Measurements from ENCODE around the gene PIM3. TPM values are rescaled to one million over a fixed set of nuclear protein-coding genes. Genes with fewer than 3 reads are reported as not detected.

The PIM3 gene
- total and polyA plus RNA-seq, 2 donors: 17.1 to 74.5 TPM

- 38% methylated on average over 18 of the region's 18 CpGs for WGBS
- Histone ChIP-seq H3K27ac (ENCODE audit: low read depth) (peak overlapping the region; percentile 60), H3K4me1 (ENCODE audit: insufficient read depth) (peaks cover 5% of the 10 kb centered on the region), H3K36me3 (ENCODE audit: insufficient read depth) (peaks cover 2% of the 10 kb centered on the region), H3K4me3 (ENCODE audit: low read depth, low read length) (no peak overlapping the region)
- DNase-seq (ENCODE audit: extremely low spot score): no peak
Measured at GRCh38 chr22:49967706-49968208, 7.2 kb downstream of the PIM3 start.

- Histone ChIP-seq H3K36me3 (ENCODE audit: insufficient read depth) (peaks cover 2% of the 10 kb centered on the region), H3K4me1 (ENCODE audit: insufficient read depth) (no peaks in the 10 kb centered on the region), H3K4me3 (ENCODE audit: low read depth, low read length) (no peak overlapping the region), H3K27ac (ENCODE audit: low read depth) (peak overlapping the region; percentile 40)
- DNase-seq (ENCODE audit: extremely low spot score): no peak
- 95% methylated on average over 11 of the region's 11 CpGs for WGBS
Measured at GRCh38 chr22:49968313-49968830, 7.8 kb downstream of the PIM3 start.

DNA sequence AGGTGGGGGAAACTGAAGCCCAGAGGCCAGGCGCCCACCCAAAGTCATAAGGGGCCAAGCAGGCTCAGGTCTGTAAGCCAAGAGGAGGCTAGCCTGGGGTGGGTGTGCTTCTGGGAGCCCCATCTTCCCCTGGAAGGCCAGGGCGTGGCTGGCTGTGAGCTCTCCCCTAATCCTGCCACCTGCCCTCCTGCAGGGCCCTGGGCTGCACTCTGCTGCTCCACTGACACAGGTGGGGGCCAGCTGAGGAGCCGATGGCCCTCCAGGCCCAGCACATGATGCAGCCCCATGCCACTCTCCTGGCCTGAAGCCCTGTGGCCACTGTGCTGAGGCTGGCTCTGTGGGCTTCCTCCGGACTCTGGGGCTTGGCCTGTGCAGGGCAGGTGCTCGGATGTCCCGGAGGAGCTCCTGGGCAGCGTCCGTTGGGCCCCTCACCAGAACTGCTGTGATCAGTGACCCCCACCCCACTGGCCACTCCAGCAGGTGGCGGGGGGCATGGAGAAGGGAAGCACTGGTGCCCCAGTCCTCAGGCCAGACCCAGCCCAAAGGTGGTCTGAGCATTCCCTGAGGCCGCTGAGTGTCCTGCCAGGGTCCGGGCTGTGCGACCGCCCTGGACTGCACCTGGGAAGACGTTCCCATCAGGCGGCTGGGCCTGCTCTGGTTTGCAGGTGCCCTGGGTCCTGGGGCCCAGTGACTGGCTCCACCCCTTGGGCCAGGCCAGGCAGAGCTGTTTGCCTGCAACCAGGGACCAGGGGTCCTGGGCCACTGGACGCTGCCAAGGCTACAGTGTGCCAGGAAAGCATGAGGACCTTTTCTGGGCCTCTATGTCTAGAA lies 8.5 kb downstream of the PIM3 start:
- Histone ChIP-seq H3K4me1 (ENCODE audit: insufficient read depth) (no peaks in the 10 kb centered on the region), H3K27ac (ENCODE audit: low read depth) (no peak overlapping the region), H3K4me3 (ENCODE audit: low read depth, low read length) (no peak overlapping the region), H3K36me3 (ENCODE audit: insufficient read depth) (peaks cover 2% of the 10 kb centered on the region)
- DNase-seq (ENCODE audit: extremely low spot score): no peak
- WGBS: 98% methylated on average over 16 of the region's 16 CpGs

GRCh38 chr22:49969751-49970527 lies 9.4 kb downstream of the PIM3 start:
- H3K36me3 ChIP-seq (ENCODE audit: insufficient read depth): peaks cover 2% of the 10 kb centered on the region
- no peak overlapping the region for H3K27ac ChIP-seq (ENCODE audit: low read depth)
- DNase-seq (ENCODE audit: extremely low spot score): no peak
- H3K4me1 ChIP-seq (ENCODE audit: insufficient read depth): no peaks in the 10 kb centered on the region
- no peak overlapping the region for H3K4me3 ChIP-seq (ENCODE audit: low read depth, low read length)
- WGBS: 85% methylated on average over 8 of the region's 8 CpGs

GRCh38 chr22:49970528-49971231 lies 10.1 kb downstream of the PIM3 start:
- Histone ChIP-seq H3K27ac (ENCODE audit: low read depth) (peak overlapping the region; percentile 78), H3K36me3 (ENCODE audit: insufficient read depth) (no peaks in the 10 kb centered on the region), H3K4me3 (ENCODE audit: low read depth, low read length) (peak overlapping the region; percentile 41), H3K4me1 (ENCODE audit: insufficient read depth) (no peaks in the 10 kb centered on the region)
- DNase-seq (ENCODE audit: extremely low spot score): peak; percentile 72
- 13% methylated on average over 32 of the region's 32 CpGs for WGBS

DNA sequence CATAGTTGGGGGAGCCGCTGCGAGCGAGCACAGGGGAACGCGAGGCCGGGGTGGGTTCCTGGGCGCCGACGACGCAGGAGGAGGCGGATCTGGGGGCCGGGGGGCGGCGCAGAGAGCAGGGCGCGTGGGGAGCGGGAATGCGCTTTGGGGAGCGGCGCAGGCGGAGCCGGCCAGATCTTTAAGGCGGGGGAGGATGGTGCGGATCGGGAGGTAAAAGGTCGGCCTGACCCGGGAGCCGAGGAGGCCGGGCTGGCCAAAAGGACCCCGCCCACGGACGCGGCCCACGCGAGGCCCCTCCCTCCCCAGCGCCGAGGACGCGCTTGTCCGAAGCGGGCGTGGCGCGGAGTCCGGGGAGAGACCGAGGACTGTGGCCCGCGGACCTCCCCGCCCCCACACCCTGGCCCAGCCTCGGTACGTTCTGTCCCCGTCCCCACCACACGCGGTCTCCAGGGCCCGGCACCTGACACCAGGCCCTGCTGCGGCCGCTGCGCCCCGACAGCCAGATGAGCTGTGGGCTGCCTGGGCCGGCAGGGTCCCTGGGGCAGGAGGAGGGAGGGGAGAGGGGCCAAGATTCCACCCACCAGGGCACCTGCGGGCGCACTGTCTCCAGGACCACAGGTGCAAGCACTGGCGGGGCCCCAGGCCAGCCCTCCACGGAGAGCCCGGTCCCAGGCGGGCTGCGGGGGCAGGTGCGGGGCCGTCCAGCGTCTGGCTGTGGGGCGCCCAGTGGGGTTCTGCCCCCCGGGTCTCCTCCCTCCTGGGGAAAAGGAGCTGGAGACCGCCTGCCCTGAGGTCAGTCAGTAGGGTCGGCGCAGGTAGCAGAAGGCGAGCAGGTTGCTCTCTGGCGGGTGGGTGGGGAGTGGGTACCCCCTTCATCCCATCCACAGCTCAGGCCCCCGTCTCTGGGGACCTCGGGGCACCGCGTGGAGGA lies 10.9 kb downstream of the PIM3 start:
- Histone ChIP-seq H3K4me3 (ENCODE audit: low read depth, low read length) (peak overlapping the region; percentile 41), H3K27ac (ENCODE audit: low read depth) (peak overlapping the region; percentile 78), H3K36me3 (ENCODE audit: insufficient read depth) (no peaks in the 10 kb centered on the region), H3K4me1 (ENCODE audit: insufficient read depth) (peaks cover 3% of the 10 kb centered on the region)
- no peak for DNase-seq (ENCODE audit: extremely low spot score)
- 7% methylated on average over 81 of the region's 81 CpGs for WGBS

DNA sequence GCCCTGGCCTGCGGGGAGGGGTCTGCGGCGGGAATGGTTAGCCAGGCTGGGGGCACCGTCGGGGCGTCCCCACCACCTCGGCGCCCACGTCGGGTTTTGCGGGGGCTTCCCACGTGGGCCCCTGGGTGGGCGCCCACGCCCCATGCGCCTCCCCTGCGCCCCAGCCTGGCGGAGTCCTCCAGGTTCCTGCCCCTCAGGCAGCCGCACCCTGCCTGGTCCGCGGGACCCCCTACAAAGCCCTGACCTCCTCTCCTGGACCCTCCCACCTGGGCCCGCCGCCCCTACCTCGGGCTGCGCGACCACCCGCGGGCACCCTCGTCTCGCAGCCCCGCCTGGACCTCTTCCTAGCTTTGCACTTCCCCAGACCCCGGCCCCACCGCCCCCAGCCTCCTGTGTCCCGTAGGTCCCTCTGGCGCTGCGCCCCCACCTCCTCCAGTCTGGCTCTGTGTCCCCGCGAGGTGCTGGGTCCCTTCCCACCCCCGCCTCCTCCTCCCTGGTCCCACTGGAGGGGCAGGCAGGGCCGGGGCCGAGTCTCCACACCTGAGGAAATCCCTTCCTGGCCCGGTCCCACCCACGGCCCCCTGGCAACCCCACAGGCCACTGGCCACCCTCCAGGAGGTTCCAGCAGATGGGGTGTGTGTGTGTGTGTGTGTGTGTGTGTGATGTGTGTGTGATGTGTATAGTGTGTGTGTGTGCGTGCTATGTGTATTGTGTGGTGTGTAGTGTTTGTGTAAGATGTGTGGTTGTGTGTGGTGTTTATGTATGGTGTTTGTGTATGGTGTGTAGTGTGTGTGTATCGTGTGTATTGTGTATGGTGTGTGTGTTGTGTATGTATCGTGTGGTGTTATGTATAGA lies 11.8 kb downstream of the PIM3 start:
- peaks cover 3% of the 10 kb centered on the region for H3K4me1 ChIP-seq (ENCODE audit: insufficient read depth)
- H3K36me3 ChIP-seq (ENCODE audit: insufficient read depth): no peaks in the 10 kb centered on the region
- WGBS: 36% methylated on average over 45 of the region's 45 CpGs
- no peak overlapping the region for H3K4me3 ChIP-seq (ENCODE audit: low read depth, low read length)
- no peak overlapping the region for H3K27ac ChIP-seq (ENCODE audit: low read depth)
- no peak for DNase-seq (ENCODE audit: extremely low spot score)

DNA sequence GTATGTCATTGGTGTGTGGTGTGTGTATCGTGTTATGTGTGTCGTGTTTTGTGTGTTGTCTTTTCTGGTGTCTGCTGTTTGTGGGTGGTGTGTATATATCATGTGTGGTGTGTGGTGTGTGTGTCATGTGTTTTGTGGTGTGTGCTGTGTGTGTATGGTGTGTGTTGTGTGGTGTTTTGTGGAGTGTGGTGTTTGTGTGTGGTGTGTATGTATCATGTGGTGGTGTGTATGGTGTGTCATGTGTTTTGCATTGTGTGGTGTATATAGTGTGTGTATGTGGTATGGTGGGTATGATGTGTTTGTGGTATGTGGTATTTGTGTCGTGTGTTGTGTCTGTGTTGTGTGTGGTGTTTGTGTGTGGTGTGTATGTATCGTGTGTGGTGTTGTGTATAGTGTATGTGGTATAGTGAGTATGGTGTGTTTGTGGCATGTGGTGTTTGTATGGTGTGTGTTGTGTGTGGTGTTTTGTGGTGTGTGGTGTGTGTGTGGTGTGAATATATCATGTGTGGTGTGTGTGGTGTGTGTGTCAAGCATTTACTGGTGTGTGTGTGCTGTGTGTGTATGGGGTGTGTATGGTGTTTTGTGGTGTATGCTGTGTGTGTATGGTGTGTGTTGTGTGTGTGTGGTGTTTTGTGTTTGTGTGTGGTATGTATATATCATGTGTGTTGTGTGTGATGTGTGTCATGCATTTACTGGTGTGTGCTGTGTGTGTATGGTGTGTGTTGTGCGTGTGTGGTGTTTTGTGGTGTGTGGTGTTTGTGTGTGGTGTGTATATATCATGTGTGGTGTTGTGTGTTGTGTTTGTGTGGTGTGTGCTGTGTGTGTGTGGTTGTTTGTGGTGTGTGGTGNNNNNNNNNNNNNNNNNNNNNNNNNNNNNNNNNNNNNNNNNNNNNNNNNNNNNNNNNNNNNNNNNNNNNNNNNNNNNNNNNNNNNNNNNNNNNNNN lies 12.7 kb downstream of the PIM3 start:
- no peak overlapping the region for H3K27ac ChIP-seq (ENCODE audit: low read depth)
- 90% methylated on average over 5 of the region's 5 CpGs for WGBS
- DNase-seq (ENCODE audit: extremely low spot score): no peak

GRCh38 chr22:49975543-49976389 lies 15.2 kb downstream of the PIM3 start:
- no peak overlapping the region for H3K27ac ChIP-seq (ENCODE audit: low read depth)
- DNase-seq (ENCODE audit: extremely low spot score): no peak
- 35% methylated on average over 17 of the region's 17 CpGs for WGBS

More for the DNA sequence above, 12.7 kb downstream of the PIM3 start:
- Histone ChIP-seq H3K4me3 (ENCODE audit: low read depth, low read length) (no peak overlapping the region), H3K36me3 (ENCODE audit: insufficient read depth) (no peaks in the 10 kb centered on the region), H3K4me1 (ENCODE audit: insufficient read depth) (peaks cover 3% of the 10 kb centered on the region)

GRCh38 chr22:49976439-49977175 lies 16.0 kb downstream of the PIM3 start:
- no peak overlapping the region for H3K27ac ChIP-seq (ENCODE audit: low read depth)
- no peaks in the 10 kb centered on the region for H3K36me3 ChIP-seq (ENCODE audit: insufficient read depth)
- DNase-seq (ENCODE audit: extremely low spot score): no peak
- H3K4me3 ChIP-seq (ENCODE audit: low read depth, low read length): no peak overlapping the region
- peaks cover 3% of the 10 kb centered on the region for H3K4me1 ChIP-seq (ENCODE audit: insufficient read depth)
- WGBS: 58% methylated on average over 15 of the region's 15 CpGs

More at GRCh38 chr22:49975543-49976389, 15.2 kb downstream of the PIM3 start:
- Histone ChIP-seq H3K4me3 (ENCODE audit: low read depth, low read length) (no peak overlapping the region), H3K36me3 (ENCODE audit: insufficient read depth) (no peaks in the 10 kb centered on the region), H3K4me1 (ENCODE audit: insufficient read depth) (peaks cover 3% of the 10 kb centered on the region)

Measured in urinary bladder (tissue), 4 donors.